22Rv1 (cell line): ENCODE data around the gene B9D1.

Source experiments
- H3K27ac ChIP-seq: fragments of 450-650 bp; 2 replicates; pipeline ENCODE4 v1.5.1; 2017
- ZFX ChIP-seq: fragments of 450-650 bp; IDR thresholded peaks from 2 replicates; pipeline ENCODE4 v1.6.1; 2017; ENCODE audit warnings: antibody characterized with exemption, borderline replicate concordance
- TF ChIP-seq, protein P1 (sequence below): fragments of 450-650 bp; IDR thresholded peaks from 2 replicates; pipeline ENCODE4 v1.5.1; 2017; ENCODE audit warnings: mild to moderate bottlenecking

The B9D1 gene

GRCh38 chr17:19298569-19299213 lies 63.8 kb downstream of the B9D1 start:
- H3K27ac ChIP-seq = no peak overlapping the region
- TF ChIP-seq, protein P1, sequence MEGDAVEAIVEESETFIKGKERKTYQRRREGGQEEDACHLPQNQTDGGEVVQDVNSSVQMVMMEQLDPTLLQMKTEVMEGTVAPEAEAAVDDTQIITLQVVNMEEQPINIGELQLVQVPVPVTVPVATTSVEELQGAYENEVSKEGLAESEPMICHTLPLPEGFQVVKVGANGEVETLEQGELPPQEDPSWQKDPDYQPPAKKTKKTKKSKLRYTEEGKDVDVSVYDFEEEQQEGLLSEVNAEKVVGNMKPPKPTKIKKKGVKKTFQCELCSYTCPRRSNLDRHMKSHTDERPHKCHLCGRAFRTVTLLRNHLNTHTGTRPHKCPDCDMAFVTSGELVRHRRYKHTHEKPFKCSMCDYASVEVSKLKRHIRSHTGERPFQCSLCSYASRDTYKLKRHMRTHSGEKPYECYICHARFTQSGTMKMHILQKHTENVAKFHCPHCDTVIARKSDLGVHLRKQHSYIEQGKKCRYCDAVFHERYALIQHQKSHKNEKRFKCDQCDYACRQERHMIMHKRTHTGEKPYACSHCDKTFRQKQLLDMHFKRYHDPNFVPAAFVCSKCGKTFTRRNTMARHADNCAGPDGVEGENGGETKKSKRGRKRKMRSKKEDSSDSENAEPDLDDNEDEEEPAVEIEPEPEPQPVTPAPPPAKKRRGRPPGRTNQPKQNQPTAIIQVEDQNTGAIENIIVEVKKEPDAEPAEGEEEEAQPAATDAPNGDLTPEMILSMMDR = no peak

GRCh38 chr17:19296786-19297778 lies 65.4 kb downstream of the B9D1 start:
- no peak overlapping the region for H3K27ac ChIP-seq
- TF ChIP-seq ZFX = no peak
- TF ChIP-seq, protein P1 = no peak

GRCh38 chr17:19295473-19296135 lies 66.9 kb downstream of the B9D1 start:
- no peak overlapping the region for H3K27ac ChIP-seq
- TF ChIP-seq ZFX = no peak
- TF ChIP-seq, protein P1 = no peak

DNA sequence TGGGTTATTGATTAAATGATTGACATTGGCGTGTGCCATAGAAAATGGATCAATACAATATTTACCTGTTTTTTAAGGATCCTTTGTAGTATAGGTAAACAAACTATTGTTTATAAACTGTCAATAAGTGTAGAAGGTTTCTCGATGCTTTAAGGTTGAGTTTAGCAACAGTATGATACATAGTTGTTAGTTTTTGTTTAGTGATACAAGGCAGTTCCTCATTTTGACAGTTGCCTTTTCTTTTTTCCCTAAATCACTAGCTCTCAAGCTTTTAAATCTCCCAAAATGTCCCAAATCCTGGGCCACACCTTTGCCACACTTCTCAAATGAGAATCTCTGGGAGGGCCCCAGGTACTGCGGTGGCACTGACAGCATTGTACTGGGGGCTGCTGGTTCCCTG lies 68.1 kb downstream of the B9D1 start:
- H3K27ac ChIP-seq = no peak overlapping the region
- TF ChIP-seq, protein P1 = no peak
- TF ChIP-seq ZFX = no peak
